CD14-positive monocyte (primary cell): ENCODE data around the gene TMEM219. TPM values are rescaled to one million over a fixed set of nuclear protein-coding genes. Genes with fewer than 3 reads are reported as not detected.

Source experiments
- DNase-seq, 3 donors: peaks; one replicate each; pipeline ENCODE4 v3.0.0-alpha.2; 2011 to 2022
- H2AFZ ChIP-seq: 2 replicates; pipeline ENCODE4 v1.6.0; 2012; ENCODE audit warnings: mild to moderate bottlenecking, low read depth, low read length, inconsistent platforms; ENCODE audit not compliant: insufficient read depth, poor library complexity, severe bottlenecking
- H3K27ac ChIP-seq, 2 donors: 1 replicate in 1 of 2; 2 replicates in 1 of 2; pipeline ENCODE4 v1.5.1; 2012 to 2013; ENCODE audit warnings: low read length in 2 of 2, control low read depth in 1 of 2, inconsistent platforms in 1 of 2, low read depth in 1 of 2, mild to moderate bottlenecking in 1 of 2
- H3K27me3 ChIP-seq, 2 donors: one replicate each; pipeline versions ENCODE4 v1.6.0 to v1.6.1; 2011 to 2013; ENCODE audit warnings: low read length in 2 of 2; ENCODE audit not compliant: control insufficient read depth in 2 of 2, insufficient read depth in 2 of 2
- H3K36me3 ChIP-seq, 2 donors: replicated peaks in 1 of 2; 1 replicate in 1 of 2; 2 replicates in 1 of 2; pipeline versions ENCODE4 v1.5.1 to v1.6.1; 2012 to 2013; ENCODE audit warnings: low read length in 2 of 2, control low read depth in 1 of 2, inconsistent platforms in 1 of 2, mild to moderate bottlenecking in 1 of 2; ENCODE audit not compliant: insufficient read depth in 2 of 2, control insufficient read depth in 1 of 2
- H3K4me1 ChIP-seq, 2 donors: 1 replicate in 1 of 2; 2 replicates in 1 of 2; pipeline versions ENCODE4 v1.5.1 to v1.6.1; 2012 to 2013; ENCODE audit warnings: low read length in 2 of 2, control low read depth in 1 of 2, inconsistent platforms in 1 of 2, mild to moderate bottlenecking in 1 of 2, moderate library complexity in 1 of 2; ENCODE audit not compliant: insufficient read depth in 2 of 2, control insufficient read depth in 1 of 2
- H3K4me2 ChIP-seq: replicated peaks from 2 replicates; pipeline ENCODE3; 2012; ENCODE audit warnings: low read length, moderate library complexity, mild to moderate bottlenecking; ENCODE audit not compliant: poor library complexity, severe bottlenecking; ENCODE audit errors: extremely low read depth
- H3K4me3 ChIP-seq, 3 experiments: fragments of 200-600 bp in 1 of 3; sonication (generic) in 1 of 3; replicated peaks in 1 of 3; 1 replicate in 2 of 3; 2 replicates in 1 of 3; pipeline ENCODE4 v1.5.1; 2011 to 2013; ENCODE audit warnings: low read length in 3 of 3, mild to moderate bottlenecking in 3 of 3, control low read depth in 2 of 3, low read depth in 2 of 3, inconsistent platforms in 1 of 3, moderate library complexity in 1 of 3
- H3K79me2 ChIP-seq: 2 replicates; pipeline ENCODE4 v1.6.0; 2012; ENCODE audit warnings: mild to moderate bottlenecking, control low read depth, inconsistent platforms, low read length, moderate library complexity; ENCODE audit not compliant: insufficient read depth
- H3K9ac ChIP-seq: 2 replicates; pipeline ENCODE4 v1.6.0; 2017; ENCODE audit warnings: low read length, mild to moderate bottlenecking; ENCODE audit not compliant: insufficient read depth, poor library complexity, severe bottlenecking
- H3K9me3 ChIP-seq, 2 donors: replicated peaks in 1 of 2; 1 replicate in 1 of 2; 2 replicates in 1 of 2; pipeline versions ENCODE4 v1.5.1 to v1.6.1; 2012 to 2013; ENCODE audit warnings: low read length in 2 of 2, control low read depth in 1 of 2; ENCODE audit not compliant: control insufficient read depth in 1 of 2, insufficient read depth in 1 of 2
- H4K20me1 ChIP-seq: 2 replicates; pipeline ENCODE4 v1.6.0; 2012; ENCODE audit warnings: mild to moderate bottlenecking, low read length, control low read depth, moderate library complexity; ENCODE audit not compliant: insufficient read depth
- H3K27ac Mint-ChIP-seq, 7 donors: one replicate each; pipeline ENCODE4 v1.8.0; 2020; ENCODE audit warnings: mild to moderate bottlenecking in 7 of 7, mixed read lengths in 7 of 7, moderate library complexity in 6 of 7, inconsistent platforms in 2 of 7
- H3K27me3 Mint-ChIP-seq, 3 donors: one replicate each; pipeline ENCODE4 v1.8.0; 2021 to 2022; ENCODE audit warnings: low read depth in 3 of 3, mild to moderate bottlenecking in 3 of 3, mixed read lengths in 3 of 3, moderate library complexity in 3 of 3, inconsistent platforms in 1 of 3
- H3K36me3 Mint-ChIP-seq, 2 donors: one replicate each; pipeline ENCODE4 v1.8.0; 2020; ENCODE audit warnings: mixed read lengths in 2 of 2, inconsistent platforms in 1 of 2, mild to moderate bottlenecking in 1 of 2
- H3K4me1 Mint-ChIP-seq: one replicate; pipeline ENCODE4 v1.8.0; 2020; ENCODE audit warnings: mild to moderate bottlenecking, mixed read lengths
- H3K4me3 Mint-ChIP-seq, 2 donors: one replicate each; pipeline ENCODE4 v1.8.0; 2020; ENCODE audit warnings: mild to moderate bottlenecking in 2 of 2, mixed read lengths in 2 of 2, moderate library complexity in 1 of 2
- H3K9me3 Mint-ChIP-seq, 7 donors: one replicate each; pipeline ENCODE4 v1.8.0; 2020 to 2022; ENCODE audit warnings: mixed read lengths in 7 of 7, mild to moderate bottlenecking in 6 of 7, moderate library complexity in 6 of 7, inconsistent platforms in 2 of 7
- WGBS: methylation state at CpG from one replicate; pipeline ENCODE4 v1.1.5; 2013; ENCODE audit warnings: missing lambda C conversion rate; ENCODE audit not compliant: insufficient coverage; 5-methylcytosine and 5-hydroxymethylcytosine counted together
- intact Hi-C, 2 donors: fragments of 100-400 bp; cut with micrococcal nuclease; formaldehyde crosslinking; loops; one replicate each; pipeline versions ENCODE4 v1.15.0 to v1.15.1; 2023
- polyA plus RNA-seq, 3 donors: library from polyadenylated mRNA; depleted of rRNA in 1 of 3; unstranded in 2 of 3; stranded (reverse) in 1 of 3; fragments of 300-500 nt in 2 of 3; fragments of >200 nt in 1 of 3; fragmentation: Illumina TruSeq in 2 of 3; gene quantifications; 1 replicate in 2 of 3; 2 replicates in 1 of 3; pipeline ENCODE4 v1.2.3, GENCODE V29; 2012 to 2021
- TF ChIP-seq, protein P1 (sequence below): fragments of 200-600 bp; IDR thresholded peaks from one replicate; pipeline ENCODE4 v1.8.0; 2022; ENCODE audit warnings: antibody characterized with exemption, mild to moderate bottlenecking

TMEM219 gene
- polyA plus RNA-seq, 3 donors: 157 to 265 (median 227) TPM

DNA sequence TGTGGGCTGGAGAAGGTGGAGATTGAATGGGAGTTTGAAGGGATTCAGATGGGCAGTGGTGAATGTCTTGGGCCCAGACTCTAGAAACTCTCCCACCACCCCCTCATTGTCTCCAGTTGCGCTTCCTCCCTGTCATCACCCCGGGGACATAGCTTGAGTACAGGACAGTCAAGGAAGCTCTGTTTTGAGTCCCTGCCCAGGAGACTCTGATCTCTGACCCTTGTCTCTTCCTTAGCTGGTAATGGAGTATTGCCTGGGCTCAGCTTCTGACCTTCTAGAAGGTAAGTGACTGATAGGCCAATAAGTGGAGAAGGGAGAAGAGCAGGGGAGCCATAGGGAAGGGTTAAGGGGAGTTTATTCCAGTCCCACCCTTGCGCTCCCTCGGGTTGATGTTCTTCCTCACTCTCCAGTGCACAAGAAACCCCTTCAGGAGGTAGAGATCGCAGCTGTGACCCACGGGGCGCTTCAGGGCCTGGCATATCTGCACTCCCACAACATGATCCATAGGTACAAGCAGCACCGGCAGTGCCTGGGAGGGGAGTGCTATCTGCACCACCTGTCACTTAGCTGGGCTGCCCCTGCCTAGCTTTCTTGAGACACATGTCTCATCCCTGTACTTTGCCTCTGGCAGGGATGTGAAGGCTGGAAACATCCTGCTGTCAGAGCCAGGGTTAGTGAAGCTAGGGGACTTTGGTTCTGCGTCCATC is 16.8 kb downstream of the TMEM219 start:
- Mint-ChIP-seq H3K9me3 (peaks cover 0 to 2% (median 0%) of the 10 kb centered on the region in 7 donors), H3K4me3 (no peak overlapping the region), H3K36me3 (peaks cover 61 to 69% of the 10 kb centered on the region in 2 donors), H3K27ac (peak overlapping the region in 5 of 7 donors; percentile 42 to 76 (median 46)), H3K4me1 (peaks cover 27% of the 10 kb centered on the region), H3K27me3 (peaks cover 0 to 3% (median 2%) of the 10 kb centered on the region in 3 donors)
- Histone ChIP-seq H3K27me3 (no peaks in the 10 kb centered on the region), H2AFZ (no peak overlapping the region), H3K79me2 (peaks cover 46% of the 10 kb centered on the region), H3K4me1 (peaks cover 22 to 29% of the 10 kb centered on the region in 2 donors), H3K9me3 (no peaks in the 10 kb centered on the region), H4K20me1 (peaks cover 43% of the 10 kb centered on the region), H3K36me3 (peaks cover 64 to 70% of the 10 kb centered on the region in 2 donors), H3K4me2 (no peak overlapping the region), H3K27ac (peak overlapping the region in 1 of 2 donors; percentile 8), H3K9ac (no peak overlapping the region), H3K4me3 (no peak overlapping the region)
- TF ChIP-seq, protein P1, sequence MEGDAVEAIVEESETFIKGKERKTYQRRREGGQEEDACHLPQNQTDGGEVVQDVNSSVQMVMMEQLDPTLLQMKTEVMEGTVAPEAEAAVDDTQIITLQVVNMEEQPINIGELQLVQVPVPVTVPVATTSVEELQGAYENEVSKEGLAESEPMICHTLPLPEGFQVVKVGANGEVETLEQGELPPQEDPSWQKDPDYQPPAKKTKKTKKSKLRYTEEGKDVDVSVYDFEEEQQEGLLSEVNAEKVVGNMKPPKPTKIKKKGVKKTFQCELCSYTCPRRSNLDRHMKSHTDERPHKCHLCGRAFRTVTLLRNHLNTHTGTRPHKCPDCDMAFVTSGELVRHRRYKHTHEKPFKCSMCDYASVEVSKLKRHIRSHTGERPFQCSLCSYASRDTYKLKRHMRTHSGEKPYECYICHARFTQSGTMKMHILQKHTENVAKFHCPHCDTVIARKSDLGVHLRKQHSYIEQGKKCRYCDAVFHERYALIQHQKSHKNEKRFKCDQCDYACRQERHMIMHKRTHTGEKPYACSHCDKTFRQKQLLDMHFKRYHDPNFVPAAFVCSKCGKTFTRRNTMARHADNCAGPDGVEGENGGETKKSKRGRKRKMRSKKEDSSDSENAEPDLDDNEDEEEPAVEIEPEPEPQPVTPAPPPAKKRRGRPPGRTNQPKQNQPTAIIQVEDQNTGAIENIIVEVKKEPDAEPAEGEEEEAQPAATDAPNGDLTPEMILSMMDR: no peak
- DNase-seq: no peak
- WGBS: 100% methylated on average over 7 of the region's 9 CpGs
- intact Hi-C loops: loop anchor here in 1 of 2 donors (10.0 kb wide), 1 partner anchor 114 kb away; the partner anchor contains the start of gene CDIPT

DNA sequence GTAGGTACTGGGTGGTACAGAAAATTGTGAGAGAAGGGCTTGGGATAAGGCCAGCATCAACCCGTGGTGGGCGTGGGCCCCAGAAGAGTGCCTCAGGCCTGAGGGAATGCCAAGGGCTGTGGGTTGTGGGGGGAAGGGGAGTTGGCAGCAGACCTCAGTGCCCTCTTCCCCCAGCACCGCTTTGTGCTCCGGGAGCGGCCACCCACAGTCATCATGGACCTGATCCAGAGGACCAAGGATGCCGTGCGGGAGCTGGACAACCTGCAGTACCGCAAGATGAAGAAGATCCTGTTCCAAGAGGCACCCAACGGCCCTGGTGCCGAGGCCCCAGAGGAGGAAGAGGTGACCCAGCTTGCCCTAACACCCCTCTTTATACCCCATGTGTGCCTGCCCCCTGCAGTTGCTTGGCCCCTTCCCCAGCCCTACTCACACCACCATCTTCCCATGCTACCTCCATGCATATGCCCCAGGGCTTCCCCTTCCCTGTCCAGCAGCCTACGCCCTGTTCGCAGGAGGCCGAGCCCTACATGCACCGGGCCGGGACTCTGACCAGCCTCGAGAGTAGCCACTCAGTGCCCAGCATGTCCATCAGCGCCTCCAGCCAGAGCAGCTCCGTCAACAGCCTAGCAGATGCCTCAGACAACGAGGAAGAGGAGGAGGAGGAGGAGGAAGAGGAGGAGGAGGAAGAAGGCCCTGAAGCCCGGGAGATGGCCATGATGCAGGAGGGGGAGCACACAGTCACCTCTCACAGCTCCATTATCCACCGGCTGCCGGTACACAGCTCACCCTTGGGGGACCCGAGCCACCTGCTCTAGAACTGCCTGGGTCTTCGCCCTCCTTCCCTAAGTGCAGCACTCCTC is 20.9 kb downstream of the TMEM219 start:
- H3K4me3 ChIP-seq: no peak overlapping the region
- H3K27ac ChIP-seq: no peak overlapping the region
- no peak overlapping the region for H3K9ac ChIP-seq
- Mint-ChIP-seq H3K36me3 (peaks cover 87 to 94% of the 10 kb centered on the region in 2 donors), H3K9me3 (peaks cover 0 to 2% (median 0%) of the 10 kb centered on the region in 7 donors), H3K27ac (peak overlapping the region in 3 of 7 donors; percentile 3 to 71 (median 10)), H3K27me3 (peaks cover 0 to 2% (median 0%) of the 10 kb centered on the region in 3 donors), H3K4me1 (no peaks in the 10 kb centered on the region), H3K4me3 (no peak overlapping the region)
- TF ChIP-seq, protein P1: no peak
- H3K9me3 ChIP-seq: no peaks in the 10 kb centered on the region
- H4K20me1 ChIP-seq: peaks cover 22% of the 10 kb centered on the region
- intact Hi-C loops: no loop called here
- no peaks in the 10 kb centered on the region for H3K4me1 ChIP-seq
- peaks cover 6% of the 10 kb centered on the region for H3K79me2 ChIP-seq
- no peak overlapping the region for H3K4me2 ChIP-seq
- H3K36me3 ChIP-seq: peaks cover 100% of the 10 kb centered on the region in 2 donors
- H3K27me3 ChIP-seq: no peaks in the 10 kb centered on the region
- DNase-seq: no peak
- WGBS: over 99% methylated on average over 16 of the region's 24 CpGs
- H2AFZ ChIP-seq: no peak overlapping the region
